Measurements from ENCODE around the gene CEP164. TPM values are rescaled to one million over a fixed set of nuclear protein-coding genes. Genes with fewer than 3 reads are reported as not detected.

The CEP164 gene
- total RNA-seq, 1 experiment from 2014 or later = 25.4 TPM

GRCh38 chr11:117289795-117290194, 37.9 kb upstream of the CEP164 start:
- H3K36me3 Mint-ChIP-seq (ENCODE audit: insufficient read depth, unreplicated experiment) = peaks cover 5% of the 10 kb centered on the region
- DNase-seq = no peak
- no peak overlapping the region for H3K27ac Mint-ChIP-seq (ENCODE audit: unreplicated experiment)
- no peak for TF ChIP-seq CTCF (IDR thresholded peaks at IDR 0.05; ENCODE audit: unreplicated experiment)
- no peak overlapping the region for H3K4me3 Mint-ChIP-seq (ENCODE audit: low read depth, unreplicated experiment)
- CTCF ChIA-PET = interaction anchor here (0.5 kb wide), 1 partner anchor 41 kb away, joined by 5 read pairs; no protein-coding TSS in a partner anchor
- no peaks in the 10 kb centered on the region for H3K27me3 Mint-ChIP-seq (ENCODE audit: unreplicated experiment)
- BruUV-seq (replicated peaks) = no TSS peak
- no peaks in the 10 kb centered on the region for H3K4me1 Mint-ChIP-seq (ENCODE audit: low read depth, unreplicated experiment)
- intact Hi-C loops (cut with micrococcal nuclease; ENCODE audit: unreplicated experiment) = no loop called here
- H3K9me3 Mint-ChIP-seq (ENCODE audit: low read depth, unreplicated experiment) = no peaks in the 10 kb centered on the region

DNA sequence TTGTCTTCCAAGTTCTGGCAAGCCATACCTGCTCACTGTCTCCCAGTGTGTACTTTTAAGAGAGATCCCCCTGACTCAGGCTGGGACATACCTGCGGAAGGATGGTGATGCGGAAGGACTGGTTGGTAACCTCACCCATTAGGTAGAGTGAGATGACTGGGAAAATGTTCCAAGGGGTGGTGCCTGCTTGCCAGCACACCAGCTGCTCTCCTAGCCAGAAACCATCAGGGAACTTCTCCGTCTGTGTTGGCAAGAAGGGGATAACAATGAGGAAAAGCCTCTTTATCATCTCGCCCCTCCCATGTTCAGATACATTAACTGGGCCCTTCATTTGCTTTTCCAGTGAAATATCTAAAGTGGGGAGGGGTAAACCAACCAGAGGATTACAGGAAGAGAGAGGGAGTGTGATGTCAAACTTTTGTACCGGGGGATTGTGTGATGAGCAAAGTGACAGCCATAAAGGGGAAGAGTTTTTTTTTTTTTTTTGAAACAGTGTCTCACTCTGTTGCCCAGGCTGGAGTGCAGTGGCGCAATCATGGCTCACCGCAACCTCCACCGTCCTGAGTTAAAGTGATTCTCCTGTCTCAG, 36.8 kb upstream of the CEP164 start, which contains the start of gene BACE1-AS:
BACE1-AS (plus strand) TSS at position 538 of the 588 bp plus-strand sequence.
- intact Hi-C loops (cut with micrococcal nuclease; ENCODE audit: unreplicated experiment) = no loop called here
- BruUV-seq (replicated peaks) = no TSS peak
- Mint-ChIP-seq H3K4me1 (ENCODE audit: low read depth, unreplicated experiment) (no peaks in the 10 kb centered on the region), H3K9me3 (ENCODE audit: low read depth, unreplicated experiment) (no peaks in the 10 kb centered on the region), H3K27ac (ENCODE audit: unreplicated experiment) (no peak within 1 kb of the TSS), H3K27me3 (ENCODE audit: unreplicated experiment) (no peaks in the 10 kb centered on the region), H3K36me3 (ENCODE audit: insufficient read depth, unreplicated experiment) (peaks cover 5% of the 10 kb centered on the region), H3K4me3 (ENCODE audit: low read depth, unreplicated experiment) (no peak within 1 kb of the TSS)
- CTCF ChIA-PET = no interaction called here
- no peak for DNase-seq
- no peak for TF ChIP-seq CTCF (IDR thresholded peaks at IDR 0.05; ENCODE audit: unreplicated experiment)

GRCh38 chr11:117292616-117293015, 35.0 kb upstream of the CEP164 start:
- CTCF ChIA-PET = no interaction called here
- no peaks in the 10 kb centered on the region for H3K9me3 Mint-ChIP-seq (ENCODE audit: low read depth, unreplicated experiment)
- no peak overlapping the region for H3K4me3 Mint-ChIP-seq (ENCODE audit: low read depth, unreplicated experiment)
- no peaks in the 10 kb centered on the region for H3K4me1 Mint-ChIP-seq (ENCODE audit: low read depth, unreplicated experiment)
- TF ChIP-seq CTCF (IDR thresholded peaks at IDR 0.05; ENCODE audit: unreplicated experiment) = no peak
- no peak for DNase-seq
- intact Hi-C loops (cut with micrococcal nuclease; ENCODE audit: unreplicated experiment) = no loop called here
- H3K36me3 Mint-ChIP-seq (ENCODE audit: insufficient read depth, unreplicated experiment) = peaks cover 5% of the 10 kb centered on the region
- BruUV-seq (replicated peaks) = no TSS peak
- no peaks in the 10 kb centered on the region for H3K27me3 Mint-ChIP-seq (ENCODE audit: unreplicated experiment)
- H3K27ac Mint-ChIP-seq (ENCODE audit: unreplicated experiment) = no peak overlapping the region

DNA sequence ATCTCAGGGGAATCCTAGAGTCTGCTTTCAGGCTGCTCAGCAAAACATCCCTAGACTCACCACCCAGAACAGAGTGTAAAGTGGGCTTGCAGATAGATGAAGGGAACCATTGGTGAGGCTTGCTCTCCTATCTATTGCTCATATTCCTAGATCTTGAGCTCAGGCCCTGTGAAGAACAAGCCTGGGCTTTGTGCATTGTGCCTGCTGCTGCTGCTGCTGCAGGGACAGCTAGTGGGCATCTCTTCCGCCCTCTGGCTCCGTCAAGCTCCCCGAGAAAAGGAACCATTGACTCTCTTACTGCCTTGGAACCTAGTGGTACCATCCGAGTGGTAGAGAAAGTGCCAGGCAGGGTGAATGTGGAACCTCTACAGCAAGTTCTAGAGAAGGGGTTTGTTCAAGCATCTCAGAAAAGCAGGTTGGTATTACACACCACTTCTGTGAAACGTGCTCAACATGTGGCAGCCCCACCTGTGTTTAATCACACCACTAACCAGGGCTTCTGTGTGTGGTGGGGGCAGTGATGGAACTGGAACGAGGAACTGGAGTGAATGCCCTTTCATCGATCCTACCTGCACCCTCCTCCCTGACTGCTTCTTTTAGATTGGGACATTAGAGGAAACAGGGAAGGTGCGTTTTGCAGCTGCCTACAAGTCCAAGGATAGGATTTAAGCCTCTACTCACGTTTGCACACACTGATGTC, 32.1 kb upstream of the CEP164 start:
- no peaks in the 10 kb centered on the region for H3K9me3 Mint-ChIP-seq (ENCODE audit: low read depth, unreplicated experiment)
- peaks cover 4% of the 10 kb centered on the region for H3K27me3 Mint-ChIP-seq (ENCODE audit: unreplicated experiment)
- H3K4me1 Mint-ChIP-seq (ENCODE audit: low read depth, unreplicated experiment) = peaks cover 15% of the 10 kb centered on the region
- peaks cover 9% of the 10 kb centered on the region for H3K36me3 Mint-ChIP-seq (ENCODE audit: insufficient read depth, unreplicated experiment)
- BruUV-seq (replicated peaks) = no TSS peak
- no peak for TF ChIP-seq CTCF (IDR thresholded peaks at IDR 0.05; ENCODE audit: unreplicated experiment)
- no peak overlapping the region for H3K27ac Mint-ChIP-seq (ENCODE audit: unreplicated experiment)
- CTCF ChIA-PET = interaction anchor here (0.7 kb wide), 1 partner anchor 8 kb away, joined by 3 read pairs; no protein-coding TSS in a partner anchor
- no peak overlapping the region for H3K4me3 Mint-ChIP-seq (ENCODE audit: low read depth, unreplicated experiment)
- no peak for DNase-seq
- intact Hi-C loops (cut with micrococcal nuclease; ENCODE audit: unreplicated experiment) = no loop called here
